VCaP (cell line): ENCODE results near the gene HABP4.

Experiments used
- H3K27ac ChIP-seq: fragments of 450-650 bp; 2 replicates; pipeline ENCODE4 v1.5.1; 2017
- CTCF ChIP-seq: fragments of 450-650 bp; conservative IDR thresholded peaks from 2 replicates; pipeline ENCODE4 v1.5.1; 2017; ENCODE audit warnings: mild to moderate bottlenecking, moderate library complexity

Gene HABP4

GRCh38 chr9:96449845-96450612 is at the start of gene HABP4:
Gene HABP4, plus strand, starts transcription at chr9:96450169. Its CDS starts 111 bp downstream, at chr9:96450280.
- peak within 1 kb of the TSS; percentile 62 for H3K27ac ChIP-seq
- TF ChIP-seq CTCF, result no peak

GRCh38 chr9:96408409-96409280 is 41.3 kb upstream of the HABP4 start:
- no peak for TF ChIP-seq CTCF

GRCh38 chr9:96411129-96411838 is 38.7 kb upstream of the HABP4 start:
- H3K27ac ChIP-seq, result no peak overlapping the region
- TF ChIP-seq CTCF, result no peak

More at GRCh38 chr9:96408409-96409280, 41.3 kb upstream of the HABP4 start:
- H3K27ac ChIP-seq, result no peak overlapping the region

- H3K27ac ChIP-seq, result peak overlapping the region; percentile 57
- no peak for TF ChIP-seq CTCF
These were observed 37.6 kb upstream of the HABP4 start for GRCh38 chr9:96412174-96412913.

GRCh38 chr9:96413302-96414221 is 36.4 kb upstream of the HABP4 start:
- no peak; the same call in 1 of the 2 replicates for TF ChIP-seq CTCF
- H3K27ac ChIP-seq, result peak overlapping the region; percentile 57

GRCh38 chr9:96417051-96417586 is 32.9 kb upstream of the HABP4 start:
- H3K27ac ChIP-seq, result peak overlapping the region; percentile 82
- no peak for TF ChIP-seq CTCF
